GM23338 (cell line): ENCODE results near the gene S1PR3. TPM values are rescaled to one million over a fixed set of nuclear protein-coding genes. Genes with fewer than 3 reads are reported as not detected.

Experiments
- ATAC-seq: fragments of 200-7000 bp; cut with Tn5 transposase; 3 replicates; pipeline ENCODE4 v1.9.1; 2020
- DNase-seq: peaks from one replicate; pipeline ENCODE4 v3.0.0-alpha.2; 2015; ENCODE audit warnings: low spot score
- H2AFZ ChIP-seq: fragments of 200-600 bp; sonication (generic); 2 replicates; pipeline ENCODE4 v1.8.0; 2016; ENCODE audit warnings: antibody characterized with exemption, mild to moderate bottlenecking, moderate library complexity
- H3F3A ChIP-seq: fragments of 200-600 bp; sonication (generic); replicated peaks from 2 replicates; pipeline ENCODE4 v1.8.0; 2017; ENCODE audit warnings: antibody characterized with exemption, mixed run types, low read depth
- H3K27ac ChIP-seq: fragments of 200-600 bp; sonication (generic); 2 replicates; pipeline ENCODE4 v1.6.1; 2016; ENCODE audit warnings: low read depth
- H3K27me3 ChIP-seq: fragments of 200-600 bp; sonication (generic); 2 replicates; pipeline ENCODE4 v1.8.0; 2016; ENCODE audit warnings: mild to moderate bottlenecking, mixed run types, moderate library complexity; ENCODE audit not compliant: insufficient read depth
- H3K36me3 ChIP-seq: fragments of 200-600 bp; sonication (generic); 2 replicates; pipeline ENCODE4 v1.8.0; 2016; ENCODE audit warnings: mild to moderate bottlenecking; ENCODE audit not compliant: insufficient read depth
- H3K4me1 ChIP-seq: fragments of 200-600 bp; sonication (generic); 2 replicates; pipeline ENCODE4 v1.8.0; 2016; ENCODE audit warnings: mild to moderate bottlenecking, moderate library complexity; ENCODE audit not compliant: insufficient read depth
- H3K4me2 ChIP-seq: fragments of 200-600 bp; sonication (generic); 2 replicates; pipeline ENCODE4 v1.7.1; 2017; ENCODE audit warnings: mixed run types
- H3K4me3 ChIP-seq: fragments of 200-600 bp; sonication (generic); 2 replicates; pipeline ENCODE4 v1.6.1; 2016; ENCODE audit warnings: mixed run types
- H3K79me2 ChIP-seq: fragments of 200-600 bp; sonication (generic); replicated peaks from 2 replicates; pipeline ENCODE4 v1.8.0; 2017; ENCODE audit warnings: mild to moderate bottlenecking; ENCODE audit not compliant: insufficient read depth
- H3K9me2 ChIP-seq: fragments of 200-600 bp; sonication (generic); 2 replicates; pipeline ENCODE4 v1.8.0; 2017; ENCODE audit not compliant: insufficient read depth
- H4K20me1 ChIP-seq: fragments of 200-600 bp; sonication (generic); replicated peaks from 2 replicates; pipeline ENCODE4 v1.8.0; 2017; ENCODE audit warnings: mild to moderate bottlenecking; ENCODE audit not compliant: insufficient read depth
- H3K27ac Mint-ChIP-seq: 2 replicates; pipeline ENCODE4 v1.8.0; 2020; ENCODE audit warnings: inconsistent platforms, mild to moderate bottlenecking, moderate library complexity, mixed read lengths
- H3K27me3 Mint-ChIP-seq: 3 replicates; pipeline ENCODE4 v1.8.0; 2022; ENCODE audit warnings: low read depth, mild to moderate bottlenecking, moderate library complexity, mixed read lengths, inconsistent platforms; ENCODE audit not compliant: insufficient read depth, poor library complexity
- H3K36me3 Mint-ChIP-seq: 3 replicates; pipeline ENCODE4 v1.8.0; 2021; ENCODE audit warnings: low read depth, mild to moderate bottlenecking, inconsistent platforms, moderate library complexity, mixed read lengths
- H3K4me1 Mint-ChIP-seq: 3 replicates; pipeline ENCODE4 v1.8.0; 2020; ENCODE audit warnings: mild to moderate bottlenecking, inconsistent platforms, mixed read lengths
- H3K4me3 Mint-ChIP-seq: 3 replicates; pipeline ENCODE4 v1.8.0; 2021; ENCODE audit warnings: moderate library complexity, mild to moderate bottlenecking, inconsistent platforms, mixed read lengths
- H3K9me3 Mint-ChIP-seq: 3 replicates; pipeline ENCODE4 v1.8.0; 2020; ENCODE audit warnings: moderate library complexity, mild to moderate bottlenecking, inconsistent platforms, mixed read lengths
- CREB1 ChIP-seq: fragments of 250-450 bp; sonication (Bioruptor Pico); IDR thresholded peaks from 2 replicates; pipeline ENCODE4 v1.5.0; 2020; ENCODE audit warnings: low read depth, mild to moderate bottlenecking, moderate library complexity
- EZH2 ChIP-seq: fragments of 200-600 bp; sonication (generic); IDR thresholded peaks from one replicate; pipeline ENCODE4 v1.8.0; 2017; ENCODE audit warnings: antibody characterized with exemption, mild to moderate bottlenecking, low read depth; ENCODE audit not compliant: unreplicated experiment
- EZH2phosphoT487 ChIP-seq: fragments of 200-600 bp; sonication (generic); IDR thresholded peaks from one replicate; pipeline ENCODE4 v1.8.1; 2018; ENCODE audit warnings: antibody characterized with exemption; ENCODE audit not compliant: unreplicated experiment
- NANOG ChIP-seq: IDR thresholded peaks from 2 replicates; pipeline ENCODE4 v1.6.1; 2016; ENCODE audit warnings: antibody characterized with exemption, borderline replicate concordance
- POLR2AphosphoS5 ChIP-seq: IDR thresholded peaks from 2 replicates; pipeline ENCODE4 v1.6.1; 2016; ENCODE audit warnings: antibody characterized with exemption, low read depth
- STAT1 ChIP-seq: IDR thresholded peaks from one replicate; pipeline ENCODE4 v1.6.1; 2016; ENCODE audit warnings: antibody characterized with exemption; ENCODE audit not compliant: unreplicated experiment
- ZNF331 ChIP-seq: fragments of 250-450 bp; sonication (Bioruptor Pico); IDR thresholded peaks from 2 replicates; pipeline ENCODE4 v1.5.0; 2020; ENCODE audit warnings: low read depth, mild to moderate bottlenecking, moderate library complexity
- ZNF462 ChIP-seq: fragments of 250-450 bp; sonication (Bioruptor Pico); IDR thresholded peaks from 2 replicates; pipeline ENCODE4 v1.5.0; 2020; ENCODE audit warnings: mild to moderate bottlenecking, moderate library complexity
- polyA plus RNA-seq: library from polyadenylated mRNA; unstranded; fragments of >200 nt; fragmentation: Nextera tagmentation; extraction: Ambion mirVana; gene quantifications from 2 replicates; pipeline ENCODE4 v1.2.1, GENCODE V29; 2016
- total RNA-seq: library from RNA; depleted of rRNA; stranded (reverse); fragments of >200 nt; shearing (Covaris generic); gene quantifications from 2 replicates; pipeline ENCODE4 v1.2.3, GENCODE V29; 2014
- TF ChIP-seq, protein P1 (sequence below): IDR thresholded peaks from 2 replicates; pipeline ENCODE4 v1.6.1; 2016; ENCODE audit warnings: antibody characterized with exemption
- TF ChIP-seq, protein P2 (sequence below): IDR thresholded peaks from one replicate; pipeline ENCODE4 v1.6.1; 2018; ENCODE audit warnings: antibody characterized with exemption; ENCODE audit not compliant: unreplicated experiment

Gene S1PR3
- total and polyA plus RNA-seq, 2 experiments from 2014 or later, result 2.1 to 7.6 TPM

DNA sequence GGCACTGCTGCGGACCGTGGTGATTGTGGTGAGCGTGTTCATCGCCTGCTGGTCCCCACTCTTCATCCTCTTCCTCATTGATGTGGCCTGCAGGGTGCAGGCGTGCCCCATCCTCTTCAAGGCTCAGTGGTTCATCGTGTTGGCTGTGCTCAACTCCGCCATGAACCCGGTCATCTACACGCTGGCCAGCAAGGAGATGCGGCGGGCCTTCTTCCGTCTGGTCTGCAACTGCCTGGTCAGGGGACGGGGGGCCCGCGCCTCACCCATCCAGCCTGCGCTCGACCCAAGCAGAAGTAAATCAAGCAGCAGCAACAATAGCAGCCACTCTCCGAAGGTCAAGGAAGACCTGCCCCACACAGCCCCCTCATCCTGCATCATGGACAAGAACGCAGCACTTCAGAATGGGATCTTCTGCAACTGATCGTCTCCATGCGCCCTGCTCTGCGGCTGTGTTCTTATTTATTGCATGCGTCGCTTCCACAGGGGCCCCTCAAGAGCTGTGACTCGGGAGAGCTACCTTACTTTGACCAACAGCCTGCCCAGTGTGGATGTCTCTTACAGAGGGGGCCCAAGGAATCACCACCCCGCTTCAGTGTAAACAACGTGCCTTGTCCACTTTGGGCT is 10.8 kb downstream of the S1PR3 start (continued):
- TF ChIP-seq ZNF462, result no peak
- no peak for TF ChIP-seq CREB1 (CRISPR knock-in tag)
- TF ChIP-seq NANOG, result no peak
- no peak for TF ChIP-seq STAT1

GRCh38 chr9:89002987-89003386 is 11.7 kb downstream of the S1PR3 start:
- ATAC-seq (no peak), DNase-seq (no peak)
- H3K27me3 Mint-ChIP-seq, result peaks cover 7% of the 10 kb centered on the region
- H3K4me1 Mint-ChIP-seq, result peaks cover 27% of the 10 kb centered on the region
- H3K27ac Mint-ChIP-seq, result no peak overlapping the region
- H3K79me2 ChIP-seq, result no peaks in the 10 kb centered on the region
- H3K4me2 ChIP-seq, result no peak overlapping the region
- H3K4me3 Mint-ChIP-seq, result no peak overlapping the region
- no peaks in the 10 kb centered on the region for H3K9me3 Mint-ChIP-seq
- H3K27ac ChIP-seq, result no peak overlapping the region
- H3K36me3 Mint-ChIP-seq, result peaks cover 7% of the 10 kb centered on the region
- H3K9me2 ChIP-seq, result no peaks in the 10 kb centered on the region
- no peaks in the 10 kb centered on the region for H3K27me3 ChIP-seq
- H4K20me1 ChIP-seq, result 0 out of 2 replicates have a peak, but pooled peaks cover 5% of the 10 kb centered on the region
- H2AFZ ChIP-seq, result no peak overlapping the region
- peaks cover 12% of the 10 kb centered on the region for H3K4me1 ChIP-seq
- no peak overlapping the region for H3K4me3 ChIP-seq
- no peaks in the 10 kb centered on the region for H3K36me3 ChIP-seq
- H3F3A ChIP-seq, result no peaks in the 10 kb centered on the region; the same call in 1 of the 2 replicates
- TF ChIP-seq POLR2AphosphoS5 (no peak), EZH2phosphoT487 (no peak), EZH2 (no peak), STAT1 (no peak), ZNF331 (CRISPR knock-in tag) (no peak)
- TF ChIP-seq, protein P1, sequence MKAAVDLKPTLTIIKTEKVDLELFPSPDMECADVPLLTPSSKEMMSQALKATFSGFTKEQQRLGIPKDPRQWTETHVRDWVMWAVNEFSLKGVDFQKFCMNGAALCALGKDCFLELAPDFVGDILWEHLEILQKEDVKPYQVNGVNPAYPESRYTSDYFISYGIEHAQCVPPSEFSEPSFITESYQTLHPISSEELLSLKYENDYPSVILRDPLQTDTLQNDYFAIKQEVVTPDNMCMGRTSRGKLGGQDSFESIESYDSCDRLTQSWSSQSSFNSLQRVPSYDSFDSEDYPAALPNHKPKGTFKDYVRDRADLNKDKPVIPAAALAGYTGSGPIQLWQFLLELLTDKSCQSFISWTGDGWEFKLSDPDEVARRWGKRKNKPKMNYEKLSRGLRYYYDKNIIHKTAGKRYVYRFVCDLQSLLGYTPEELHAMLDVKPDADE, result no peak
- TF ChIP-seq, protein P2, sequence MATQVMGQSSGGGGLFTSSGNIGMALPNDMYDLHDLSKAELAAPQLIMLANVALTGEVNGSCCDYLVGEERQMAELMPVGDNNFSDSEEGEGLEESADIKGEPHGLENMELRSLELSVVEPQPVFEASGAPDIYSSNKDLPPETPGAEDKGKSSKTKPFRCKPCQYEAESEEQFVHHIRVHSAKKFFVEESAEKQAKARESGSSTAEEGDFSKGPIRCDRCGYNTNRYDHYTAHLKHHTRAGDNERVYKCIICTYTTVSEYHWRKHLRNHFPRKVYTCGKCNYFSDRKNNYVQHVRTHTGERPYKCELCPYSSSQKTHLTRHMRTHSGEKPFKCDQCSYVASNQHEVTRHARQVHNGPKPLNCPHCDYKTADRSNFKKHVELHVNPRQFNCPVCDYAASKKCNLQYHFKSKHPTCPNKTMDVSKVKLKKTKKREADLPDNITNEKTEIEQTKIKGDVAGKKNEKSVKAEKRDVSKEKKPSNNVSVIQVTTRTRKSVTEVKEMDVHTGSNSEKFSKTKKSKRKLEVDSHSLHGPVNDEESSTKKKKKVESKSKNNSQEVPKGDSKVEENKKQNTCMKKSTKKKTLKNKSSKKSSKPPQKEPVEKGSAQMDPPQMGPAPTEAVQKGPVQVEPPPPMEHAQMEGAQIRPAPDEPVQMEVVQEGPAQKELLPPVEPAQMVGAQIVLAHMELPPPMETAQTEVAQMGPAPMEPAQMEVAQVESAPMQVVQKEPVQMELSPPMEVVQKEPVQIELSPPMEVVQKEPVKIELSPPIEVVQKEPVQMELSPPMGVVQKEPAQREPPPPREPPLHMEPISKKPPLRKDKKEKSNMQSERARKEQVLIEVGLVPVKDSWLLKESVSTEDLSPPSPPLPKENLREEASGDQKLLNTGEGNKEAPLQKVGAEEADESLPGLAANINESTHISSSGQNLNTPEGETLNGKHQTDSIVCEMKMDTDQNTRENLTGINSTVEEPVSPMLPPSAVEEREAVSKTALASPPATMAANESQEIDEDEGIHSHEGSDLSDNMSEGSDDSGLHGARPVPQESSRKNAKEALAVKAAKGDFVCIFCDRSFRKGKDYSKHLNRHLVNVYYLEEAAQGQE, result no peak
